ENCODE measurements around the gene SGSH.
A peak's percentile ranks its signal among the peaks of the same experiment; 100 is the strongest.

Gene SGSH

GRCh38 chr17:80176757-80177156 lies 43.4 kb downstream of the SGSH start:
- CTCF ChIA-PET = interaction anchor here (0.6 to 1.4 kb wide), 2 partner anchors 20 to 893 kb away, joined by 3 to 4 read pairs; no protein-coding TSS in a partner anchor
- no peak overlapping the region for H3K27ac ChIP-seq (ENCODE audit: extremely low read depth, low read depth, low read length)
- H3K4me3 ChIP-seq (ENCODE audit: low read depth, low read length) = no peak overlapping the region
- H3K4me1 ChIP-seq (ENCODE audit: control insufficient read depth, insufficient read depth, low read length) = no peaks in the 10 kb centered on the region
- POLR2A ChIA-PET = no interaction called here
- no peaks in the 10 kb centered on the region for H3K9me3 ChIP-seq (ENCODE audit: control insufficient read depth, insufficient read depth, low read depth, low read length)
- TF ChIP-seq ZNF404 (tag by site-specific recombination; IDR thresholded peaks at IDR 0.05) (no peak), ZNF362 (tag by site-specific recombination; IDR thresholded peaks at IDR 0.05) (no peak), ZNF292 (tag by site-specific recombination; IDR thresholded peaks at IDR 0.05; ENCODE audit: borderline replicate concordance, low read depth) (no peak), ZNF239 (tag by site-specific recombination; IDR thresholded peaks at IDR 0.05) (no peak), ZNF776 (tag by site-specific recombination; IDR thresholded peaks at IDR 0.05; ENCODE audit: borderline replicate concordance) (no peak), ZNF133 (tag by site-specific recombination; IDR thresholded peaks at IDR 0.05) (no peak), ZFHX2 (tag by site-specific recombination; conservative IDR thresholded peaks at IDR 0.05) (no peak), ZBTB7A (tag by site-specific recombination; IDR thresholded peaks at IDR 0.05; ENCODE audit: low read depth) (no peak), SP2 (tag by site-specific recombination; IDR thresholded peaks at IDR 0.05) (no peak), ZNF2 (tag by site-specific recombination; IDR thresholded peaks at IDR 0.05) (no peak), SCRT1 (tag by site-specific recombination; IDR thresholded peaks at IDR 0.05; ENCODE audit: borderline replicate concordance) (no peak), ZNF692 (tag by site-specific recombination; IDR thresholded peaks at IDR 0.05) (no peak), YY1 (tag by site-specific recombination; IDR thresholded peaks at IDR 0.05) (no peak), ZNF530 (tag by site-specific recombination; IDR thresholded peaks at IDR 0.05; ENCODE audit: low read depth) (no peak)
- no peaks in the 10 kb centered on the region for H3K36me3 ChIP-seq (ENCODE audit: control insufficient read depth in 2 of 2, insufficient read depth in 1 of 2, low read length in 2 of 2)

- no peaks in the 10 kb centered on the region for H3K4me1 ChIP-seq (ENCODE audit: control insufficient read depth, insufficient read depth, low read length)
- H3K4me3 ChIP-seq (ENCODE audit: low read depth, low read length) = no peak overlapping the region
- ChIA-PET CTCF (interaction anchor here (0.5 kb wide), 1 partner anchor 725 kb away, joined by 3 read pairs; no protein-coding TSS in a partner anchor), POLR2A (interaction anchor here (0.7 kb wide), 1 partner anchor 15 kb away, joined by 3 read pairs; no protein-coding TSS in a partner anchor)
- no peak overlapping the region for H3K27ac ChIP-seq (ENCODE audit: extremely low read depth, low read depth, low read length)
- no peaks in the 10 kb centered on the region for H3K36me3 ChIP-seq (ENCODE audit: control insufficient read depth in 2 of 2, insufficient read depth in 1 of 2, low read length in 2 of 2)
- no peak for TF ChIP-seq ZNF223 (tag by site-specific recombination; IDR thresholded peaks at IDR 0.05)
- TF ChIP-seq ZNF121 (tag by site-specific recombination; IDR thresholded peaks at IDR 0.05) = peak; percentile 70; the same call in 1 of the 2 replicates
- H3K9me3 ChIP-seq (ENCODE audit: control insufficient read depth, insufficient read depth, low read depth, low read length) = no peaks in the 10 kb centered on the region
Measured at GRCh38 chr17:80173916-80174315, 46.2 kb downstream of the SGSH start.

GRCh38 chr17:80173126-80173525 lies 47.0 kb downstream of the SGSH start:
- Histone ChIP-seq H3K27ac (ENCODE audit: extremely low read depth, low read depth, low read length) (no peak overlapping the region), H3K36me3 (ENCODE audit: control insufficient read depth in 2 of 2, insufficient read depth in 1 of 2, low read length in 2 of 2) (no peaks in the 10 kb centered on the region), H3K9me3 (ENCODE audit: control insufficient read depth, insufficient read depth, low read depth, low read length) (no peaks in the 10 kb centered on the region), H3K4me1 (ENCODE audit: control insufficient read depth, insufficient read depth, low read length) (no peaks in the 10 kb centered on the region), H3K4me3 (ENCODE audit: low read depth, low read length) (no peak overlapping the region)
- CTCF ChIA-PET = interaction anchor here (0.6 to 0.9 kb wide), 2 partner anchors 10 to 72 kb away, joined by 3 to 4 read pairs; partner anchors contain the start of gene GAA
- TF ChIP-seq ZSCAN4 (tag by site-specific recombination; IDR thresholded peaks at IDR 0.05) (peak; percentile 62; the same call in 1 of the 2 replicates), ZBTB17 (tag by site-specific recombination; IDR thresholded peaks at IDR 0.05) (peak; percentile 42; the same call in 1 of the 2 replicates), TCF7L2 (IDR thresholded peaks at IDR 0.05; ENCODE audit: borderline replicate concordance, low read depth, low read length) (no peak)
- POLR2A ChIA-PET = interaction anchor here (0.7 kb wide), 1 partner anchor 14 kb away, joined by 3 read pairs; no protein-coding TSS in a partner anchor

Measured in HEK293 (cell line).